HG03575 (cell line): ENCODE results near the gene SRP9.
A peak's percentile ranks its signal among the peaks of the same experiment; 100 is the strongest.

Experiments
- ATAC-seq: cut with Tn5 transposase; IDR thresholded peaks from one replicate; pipeline ENCODE4 v1.9.1; 2021; ENCODE audit not compliant: unreplicated experiment, insufficient number of reproducible peaks, low FRiP score; ENCODE audit errors: extremely low read depth

The SRP9 gene

GRCh38 chr1:225777583-225778336 is at the start of gene SRP9:
TSS of gene SRP9 (plus strand) at chr1:225777826. CDS start at chr1:225777941, 115 bp downstream.
- peak; percentile 96 for ATAC-seq

DNA sequence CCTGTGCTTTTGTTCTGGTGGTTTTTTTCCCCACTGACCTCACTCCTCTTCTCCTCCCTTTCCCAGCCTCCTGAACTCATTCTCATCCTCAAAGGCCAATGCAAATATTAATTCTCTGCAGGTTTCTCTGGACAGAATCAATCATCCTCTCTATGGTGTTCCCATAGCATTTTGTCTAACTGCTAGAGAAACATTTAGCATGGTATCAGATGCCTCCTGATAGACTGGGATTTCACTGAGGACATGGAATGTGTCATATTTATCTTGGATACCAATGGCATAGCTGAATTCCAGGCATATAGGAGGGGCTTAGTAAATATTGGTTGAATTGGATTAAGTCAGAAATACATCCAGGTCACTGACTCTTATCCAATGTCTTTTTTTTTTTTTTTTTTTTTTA is 46.1 kb upstream of the SRP9 start:
- ATAC-seq, result no peak

DNA sequence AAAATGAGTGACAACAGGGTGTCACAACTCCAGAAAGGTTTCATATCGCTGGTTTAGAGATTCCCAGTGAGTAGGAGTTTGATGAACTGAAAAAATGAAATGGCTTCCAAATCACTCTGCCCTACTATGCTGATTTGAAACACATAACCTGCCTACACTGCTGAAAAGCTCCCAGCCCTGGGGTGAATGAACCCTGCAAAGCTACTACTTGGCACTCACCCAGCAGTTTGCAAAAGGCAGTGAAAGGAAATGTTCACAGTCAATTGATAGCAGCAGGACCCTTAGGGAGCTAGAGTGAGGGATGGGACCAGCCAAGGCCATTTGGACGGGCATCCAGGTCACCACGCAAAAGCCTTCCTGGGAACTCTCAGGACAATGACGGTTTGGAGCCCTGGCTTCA is 44.4 kb upstream of the SRP9 start:
- ATAC-seq, result no peak

DNA sequence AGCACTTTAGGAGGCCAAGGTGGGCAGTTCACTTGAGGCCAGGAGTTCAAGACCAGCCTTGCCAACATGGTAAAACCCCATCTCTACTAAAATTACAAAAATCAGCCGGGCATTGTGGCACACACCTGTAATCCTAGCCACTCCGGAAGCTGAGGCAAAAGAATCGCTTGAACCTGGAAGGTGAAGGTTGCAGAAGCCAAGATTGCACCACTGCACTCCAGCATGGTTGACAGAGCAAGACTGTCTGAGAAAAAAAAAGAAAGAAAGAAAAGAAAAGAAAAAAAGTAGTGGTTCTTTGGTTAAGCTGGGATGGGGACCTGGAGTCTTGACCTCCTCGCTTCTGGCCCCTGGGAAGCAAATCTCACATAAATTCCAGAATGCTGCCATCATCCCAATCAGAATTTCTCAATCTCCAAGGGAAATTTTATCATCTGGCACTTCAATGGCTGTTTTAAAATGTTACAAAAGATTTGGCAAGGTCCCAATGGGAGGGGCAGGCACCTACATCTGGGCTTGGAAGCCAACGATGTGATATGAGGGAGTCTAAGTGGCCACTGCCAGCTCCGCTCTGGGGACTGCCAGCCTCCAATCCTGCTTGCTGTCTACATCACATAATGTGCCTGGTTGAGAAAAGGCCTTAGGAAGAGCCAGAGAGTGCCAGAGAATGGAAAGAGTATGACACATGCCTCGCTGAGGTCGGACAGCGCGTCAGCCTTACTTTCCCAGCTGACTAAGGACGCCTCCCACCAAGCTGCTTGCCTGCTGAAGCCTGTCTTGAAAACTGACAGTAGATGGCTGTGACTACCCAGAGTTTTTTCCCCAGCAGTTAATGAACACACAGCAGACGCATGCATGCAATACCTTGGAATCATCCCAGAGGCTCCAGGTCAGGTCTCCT is 42.1 kb upstream of the SRP9 start:
- no peak for ATAC-seq

GRCh38 chr1:225736437-225737098 is 41.1 kb upstream of the SRP9 start:
- ATAC-seq, result no peak

- no peak for ATAC-seq
Measured at GRCh38 chr1:225737161-225737560, 40.5 kb upstream of the SRP9 start.

GRCh38 chr1:225737866-225738265 is 39.8 kb upstream of the SRP9 start:
- no peak for ATAC-seq

DNA sequence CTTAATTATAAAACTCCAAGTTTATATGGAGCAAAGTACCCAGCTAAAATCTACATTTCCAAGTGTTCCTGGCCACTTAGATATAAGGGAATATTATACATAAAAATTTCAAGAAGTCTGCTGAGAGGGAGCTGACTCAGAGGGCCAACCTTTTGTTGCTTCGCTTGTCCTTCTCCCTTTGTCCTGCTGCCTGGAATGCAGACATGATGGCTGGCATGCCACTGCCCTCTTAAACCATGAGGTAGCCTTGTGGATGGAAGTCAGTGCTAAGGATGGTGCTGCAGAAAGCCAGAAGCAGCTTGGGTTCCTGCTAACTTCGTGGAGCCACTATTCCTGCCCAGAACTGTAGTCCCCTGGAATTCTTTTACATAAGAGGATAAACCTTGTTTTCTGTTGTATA is 38.9 kb upstream of the SRP9 start:
- ATAC-seq, result no peak

GRCh38 chr1:225739542-225740107 is 38.0 kb upstream of the SRP9 start:
- no peak for ATAC-seq

DNA sequence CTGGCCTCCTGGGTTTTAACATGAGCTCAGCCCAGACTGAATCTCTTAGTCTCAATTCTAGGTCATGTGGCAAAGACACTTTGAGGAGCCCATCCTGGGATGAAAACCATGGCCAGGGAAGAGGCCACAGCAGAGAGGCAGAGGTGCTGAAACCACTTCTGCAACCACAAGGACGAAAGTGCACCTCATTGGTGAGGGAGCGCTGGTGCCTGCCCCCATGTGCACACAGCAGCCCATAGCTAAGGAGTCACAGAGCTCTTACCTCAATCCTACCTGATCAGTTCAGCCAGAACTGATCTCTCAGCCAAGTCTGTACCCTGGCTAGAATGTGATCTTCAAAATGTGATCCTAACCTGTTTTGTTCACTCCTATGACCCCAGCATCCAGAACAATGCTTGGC is 32.9 kb upstream of the SRP9 start:
- ATAC-seq, result no peak

- no peak for ATAC-seq
Measured at GRCh38 chr1:225745273-225745672, 32.4 kb upstream of the SRP9 start.

GRCh38 chr1:225746361-225747179 is 31.1 kb upstream of the SRP9 start:
- ATAC-seq, result no peak

- no peak for ATAC-seq
Measured at GRCh38 chr1:225747566-225747965, 30.1 kb upstream of the SRP9 start.

DNA sequence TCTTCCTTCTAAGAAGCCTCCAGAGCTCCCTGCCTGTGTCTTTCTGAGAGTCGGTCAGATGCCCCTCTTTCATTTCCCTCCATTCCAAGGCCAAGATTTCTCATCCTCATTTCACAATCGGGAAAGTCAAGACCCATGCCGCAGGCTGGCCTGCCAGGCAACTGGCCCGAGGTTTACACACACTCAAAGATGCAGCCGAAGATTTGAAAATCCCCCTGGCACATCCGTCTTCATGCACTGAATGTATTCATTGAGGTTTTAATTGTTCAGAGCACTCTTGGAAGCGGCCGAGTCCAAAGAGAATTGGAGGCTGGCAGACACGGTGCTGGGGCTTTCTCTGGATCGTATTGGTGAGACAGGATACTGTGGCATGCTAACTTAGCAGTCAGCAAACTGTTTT is 29.1 kb upstream of the SRP9 start:
- no peak for ATAC-seq

DNA sequence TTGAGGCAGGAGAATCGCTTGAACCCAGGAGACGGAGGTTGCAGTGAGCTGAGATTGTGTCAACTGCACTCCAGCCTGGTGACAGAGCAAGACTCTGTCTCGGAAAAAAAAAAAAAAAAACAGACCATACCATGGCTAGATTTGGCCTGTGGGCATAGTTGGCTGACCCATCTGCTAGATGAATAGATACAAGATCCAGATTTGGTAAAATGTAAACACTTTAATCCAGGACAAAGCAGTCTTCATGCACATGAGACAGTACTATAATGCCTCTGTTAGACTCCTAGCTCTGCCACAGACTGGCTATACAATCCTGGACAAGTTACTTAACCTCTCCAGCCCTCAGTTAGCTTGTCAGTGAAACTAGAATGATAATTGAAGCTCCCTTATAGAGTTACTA is 27.9 kb upstream of the SRP9 start:
- no peak for ATAC-seq

- ATAC-seq, result no peak
Measured at GRCh38 chr1:225750420-225750819, 27.2 kb upstream of the SRP9 start.

DNA sequence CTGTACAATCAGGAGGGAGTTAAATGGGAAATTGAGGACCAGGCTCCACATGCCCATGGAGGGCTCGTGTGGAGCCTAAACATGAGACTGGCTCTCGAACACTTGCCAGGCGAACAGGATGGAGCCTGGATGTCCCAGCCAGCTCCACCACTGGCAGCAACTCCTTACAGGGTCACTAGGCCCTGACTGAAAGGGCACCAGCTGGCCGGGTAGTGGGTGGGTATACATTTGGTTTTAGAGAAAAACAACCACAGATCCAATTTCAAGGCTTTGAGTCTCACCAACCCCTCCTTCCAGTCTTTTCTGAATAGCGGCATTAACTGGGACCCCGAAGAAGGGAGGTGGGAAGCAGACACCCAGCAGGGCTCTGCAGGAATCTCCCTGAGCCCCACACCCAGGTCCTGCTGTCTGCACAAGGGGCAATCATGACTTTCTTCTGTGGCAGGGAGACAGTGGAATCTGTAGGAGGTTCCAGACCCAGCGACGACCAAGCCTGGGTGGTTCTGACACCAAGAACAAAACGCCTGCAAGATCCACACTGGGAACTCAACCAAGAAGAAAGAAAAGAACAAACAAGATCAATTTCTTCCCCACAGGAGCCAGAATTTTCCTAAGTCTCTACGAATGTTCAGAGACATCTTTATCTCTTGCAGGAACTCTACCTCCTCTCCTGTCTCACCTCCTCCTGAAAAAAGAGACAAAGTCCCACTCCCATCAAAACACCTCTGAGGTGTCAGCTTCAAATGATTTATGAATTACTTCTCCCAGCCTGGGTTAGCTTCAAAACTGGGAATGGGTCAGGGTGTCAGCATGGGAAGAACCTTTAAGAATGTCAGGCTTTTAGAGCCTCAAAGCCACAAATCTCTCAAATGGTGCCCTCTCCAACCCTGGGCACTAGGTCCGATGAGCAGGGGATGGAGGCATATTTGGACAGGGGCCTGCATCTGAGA is 26.5 kb upstream of the SRP9 start:
- ATAC-seq, result no peak

DNA sequence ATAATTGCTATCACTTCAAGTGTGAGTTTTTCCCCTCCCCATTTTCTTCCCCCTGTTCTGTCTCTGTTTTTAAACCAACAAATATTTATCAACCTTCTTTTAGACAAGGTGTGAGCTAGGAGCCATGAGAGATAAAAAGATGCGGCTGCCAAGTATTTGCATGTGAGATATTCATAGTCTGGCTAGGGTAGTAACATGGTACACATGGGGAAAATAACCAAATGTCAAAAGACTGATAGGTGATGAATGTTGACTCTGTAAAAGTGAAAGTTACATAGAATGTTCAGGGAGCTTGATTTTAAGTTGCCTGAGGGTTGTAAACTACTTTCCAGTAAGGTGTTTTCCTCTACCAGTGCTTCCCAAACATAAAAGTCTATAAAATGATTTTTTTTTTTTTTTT is 25.4 kb upstream of the SRP9 start:
- no peak for ATAC-seq
